Stomach (tissue), 4 donors: Measurements from ENCODE around the gene ENTPD2.

Experiments used
- POLR2AphosphoS5 ChIP-seq, 3 donors: sonication (generic); formaldehyde crosslinking; IDR thresholded peaks; one replicate each; pipeline ENCODE4 v1.6.1; 2016; ENCODE audit warnings: antibody characterized with exemption in 3 of 3
- TF ChIP-seq, protein P1 (sequence below), 7 experiments: fragments of 450-650 bp in 4 of 7; fragments of 200-600 bp in 3 of 7; sonication (generic) in 3 of 7; IDR thresholded peaks; one replicate each; pipeline ENCODE4 v1.5.1; 2016 to 2019; ENCODE audit warnings: antibody characterized with exemption in 7 of 7, control low read depth in 2 of 7, mild to moderate bottlenecking in 1 of 7

- TF ChIP-seq, protein P1, sequence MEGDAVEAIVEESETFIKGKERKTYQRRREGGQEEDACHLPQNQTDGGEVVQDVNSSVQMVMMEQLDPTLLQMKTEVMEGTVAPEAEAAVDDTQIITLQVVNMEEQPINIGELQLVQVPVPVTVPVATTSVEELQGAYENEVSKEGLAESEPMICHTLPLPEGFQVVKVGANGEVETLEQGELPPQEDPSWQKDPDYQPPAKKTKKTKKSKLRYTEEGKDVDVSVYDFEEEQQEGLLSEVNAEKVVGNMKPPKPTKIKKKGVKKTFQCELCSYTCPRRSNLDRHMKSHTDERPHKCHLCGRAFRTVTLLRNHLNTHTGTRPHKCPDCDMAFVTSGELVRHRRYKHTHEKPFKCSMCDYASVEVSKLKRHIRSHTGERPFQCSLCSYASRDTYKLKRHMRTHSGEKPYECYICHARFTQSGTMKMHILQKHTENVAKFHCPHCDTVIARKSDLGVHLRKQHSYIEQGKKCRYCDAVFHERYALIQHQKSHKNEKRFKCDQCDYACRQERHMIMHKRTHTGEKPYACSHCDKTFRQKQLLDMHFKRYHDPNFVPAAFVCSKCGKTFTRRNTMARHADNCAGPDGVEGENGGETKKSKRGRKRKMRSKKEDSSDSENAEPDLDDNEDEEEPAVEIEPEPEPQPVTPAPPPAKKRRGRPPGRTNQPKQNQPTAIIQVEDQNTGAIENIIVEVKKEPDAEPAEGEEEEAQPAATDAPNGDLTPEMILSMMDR (IDR thresholded peaks at IDR 0.05), result no peak
- no peak for TF ChIP-seq POLR2AphosphoS5 (IDR thresholded peaks at IDR 0.05)
Measured at GRCh38 chr9:137070201-137070905, 16.5 kb upstream of the ENTPD2 start, which contains the start of gene SAPCD2.
